ENCODE data around the gene TWIST2.

Gene TWIST2

GRCh38 chr2:238942080-238942725 lies 94.3 kb downstream of the TWIST2 start:
- no peak for DNase-seq

GRCh38 chr2:238942726-238943300 lies 94.9 kb downstream of the TWIST2 start:
- DNase-seq = no peak

- no peak for DNase-seq
Measured at GRCh38 chr2:238943338-238944067, 95.6 kb downstream of the TWIST2 start.

- DNase-seq = no peak
Measured at GRCh38 chr2:238945433-238946150, 97.7 kb downstream of the TWIST2 start.

- no peak for DNase-seq
Measured at GRCh38 chr2:238946318-238947242, 98.7 kb downstream of the TWIST2 start.

GRCh38 chr2:238947243-238947760 lies 99.4 kb downstream of the TWIST2 start:
- no peak for DNase-seq

GRCh38 chr2:238947920-238948710 lies 100.2 kb downstream of the TWIST2 start:
- no peak for DNase-seq

GRCh38 chr2:238948765-238949641 lies 101.1 kb downstream of the TWIST2 start:
- DNase-seq = no peak

- no peak for DNase-seq
Measured at GRCh38 chr2:238949710-238950345, 101.9 kb downstream of the TWIST2 start.

GRCh38 chr2:238950551-238950950 lies 102.7 kb downstream of the TWIST2 start:
- no peak for DNase-seq

GRCh38 chr2:238952261-238952919 lies 104.5 kb downstream of the TWIST2 start:
- no peak for DNase-seq

GRCh38 chr2:238954841-238955591 lies 107.1 kb downstream of the TWIST2 start:
- DNase-seq = no peak

GRCh38 chr2:238955648-238956531 lies 108.0 kb downstream of the TWIST2 start:
- DNase-seq = no peak

- no peak for DNase-seq
Measured at GRCh38 chr2:238956676-238957075, 108.8 kb downstream of the TWIST2 start.

Measured in activated CD4-positive, alpha-beta T cell treated with anti-CD3 and anti-CD28 coated beads for 4 hours (primary cell).